Stimulated activated naive CD4-positive, alpha-beta T cell (primary cell): ENCODE data around the gene B3GNT3.

ENCODE experiments used
- DNase-seq, 6 experiments: peaks; one replicate each; lab custom pipeline; 2025; lab: John Stamatoyannopoulos, UW

Gene B3GNT3

GRCh38 chr19:17832443-17833208 lies 37.7 kb downstream of the B3GNT3 start:
- DNase-seq, result no peak

GRCh38 chr19:17834350-17835181 lies 39.6 kb downstream of the B3GNT3 start:
- no peak for DNase-seq

- DNase-seq, result no peak
Measured at GRCh38 chr19:17835182-17836006, 40.5 kb downstream of the B3GNT3 start.

- DNase-seq, result no peak
Measured at GRCh38 chr19:17836530-17836929, 41.6 kb downstream of the B3GNT3 start.

- no peak for DNase-seq
Measured at GRCh38 chr19:17837972-17838371, 43.0 kb downstream of the B3GNT3 start.

DNA sequence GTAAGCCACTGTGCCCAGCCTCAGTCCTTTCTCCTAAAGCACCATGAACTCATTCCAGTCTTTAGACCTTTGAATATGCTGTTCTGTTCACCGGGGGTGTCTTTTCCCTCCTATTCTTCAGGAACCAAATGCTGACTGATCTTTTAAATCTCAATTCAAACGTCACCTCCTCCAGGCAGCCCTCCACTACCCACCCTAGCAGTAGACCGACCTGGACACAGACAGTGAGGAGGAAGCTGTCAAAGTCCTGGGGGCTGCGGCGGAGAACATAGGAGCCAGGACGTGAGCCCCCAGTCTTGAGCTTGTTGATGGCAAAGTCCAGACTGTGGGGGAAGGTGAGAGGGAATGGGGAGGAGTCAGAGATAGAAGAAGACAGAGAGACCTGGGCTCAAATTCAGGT lies 45.1 kb downstream of the B3GNT3 start:
- no peak for DNase-seq

DNA sequence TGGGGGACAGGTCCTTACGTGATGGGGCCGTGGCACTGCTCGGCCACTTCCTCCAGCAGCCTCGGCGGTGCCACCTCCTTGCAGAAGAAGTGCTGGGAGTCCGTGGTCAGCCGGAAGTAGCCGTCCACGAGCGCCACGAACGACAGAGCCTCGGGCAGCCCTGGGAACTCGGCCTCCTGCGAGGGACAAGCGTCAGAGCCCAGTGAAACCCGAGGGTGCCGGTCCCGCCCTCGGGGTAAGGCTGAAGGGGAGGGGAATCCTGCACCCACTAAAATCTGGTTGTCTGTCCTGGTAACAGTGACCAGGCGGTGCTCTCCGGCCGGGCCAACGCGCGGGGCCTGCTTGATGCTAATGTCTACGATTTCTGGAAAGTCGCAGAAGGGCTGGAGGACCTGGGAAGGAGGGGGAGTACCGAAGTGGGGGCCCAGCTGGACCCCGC lies 46.5 kb downstream of the B3GNT3 start:
- DNase-seq, result no peak

DNA sequence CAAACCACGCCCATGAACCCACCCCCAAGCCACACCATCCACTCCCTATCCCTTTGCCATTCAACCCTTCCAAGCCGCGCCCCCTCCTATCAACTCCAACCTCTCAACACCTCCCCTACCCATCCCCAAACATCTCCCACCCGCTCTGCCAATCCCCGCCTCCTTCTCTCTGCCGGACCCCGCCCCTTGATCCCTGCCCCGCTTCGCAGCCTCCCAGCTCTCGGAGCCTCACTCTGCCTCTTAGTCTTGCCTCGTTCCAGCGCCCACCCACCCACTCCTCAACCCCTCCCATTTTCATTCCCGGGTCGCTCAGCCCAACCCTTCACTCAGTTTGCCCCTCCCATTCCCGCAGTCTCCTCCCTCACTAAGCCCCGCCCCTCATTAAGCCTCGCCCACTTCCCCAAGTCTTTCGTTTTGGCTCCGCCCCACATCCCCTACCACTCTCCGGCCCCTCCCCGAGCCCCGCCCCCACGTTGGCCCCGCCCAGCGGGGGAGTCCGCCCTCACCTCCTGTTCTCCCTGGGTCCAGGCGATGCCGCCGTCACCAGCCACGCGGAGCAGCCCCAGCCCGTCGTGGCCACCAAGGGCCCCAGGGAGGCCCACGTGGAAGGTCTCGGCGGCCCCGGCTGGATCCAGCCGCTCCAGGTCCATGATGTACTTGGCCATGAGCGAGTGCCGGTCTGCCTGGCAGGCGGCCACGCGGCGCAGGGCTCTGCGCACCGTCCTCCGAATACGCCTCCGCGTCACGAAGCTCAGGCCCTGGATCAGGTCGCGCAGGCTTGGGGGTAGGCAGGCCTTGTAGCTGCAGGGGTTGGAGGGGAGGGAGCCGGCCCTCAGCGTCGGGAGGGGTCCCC lies 47.1 kb downstream of the B3GNT3 start:
- DNase-seq, result peak; percentile 18 to 61 (median 48)

DNA sequence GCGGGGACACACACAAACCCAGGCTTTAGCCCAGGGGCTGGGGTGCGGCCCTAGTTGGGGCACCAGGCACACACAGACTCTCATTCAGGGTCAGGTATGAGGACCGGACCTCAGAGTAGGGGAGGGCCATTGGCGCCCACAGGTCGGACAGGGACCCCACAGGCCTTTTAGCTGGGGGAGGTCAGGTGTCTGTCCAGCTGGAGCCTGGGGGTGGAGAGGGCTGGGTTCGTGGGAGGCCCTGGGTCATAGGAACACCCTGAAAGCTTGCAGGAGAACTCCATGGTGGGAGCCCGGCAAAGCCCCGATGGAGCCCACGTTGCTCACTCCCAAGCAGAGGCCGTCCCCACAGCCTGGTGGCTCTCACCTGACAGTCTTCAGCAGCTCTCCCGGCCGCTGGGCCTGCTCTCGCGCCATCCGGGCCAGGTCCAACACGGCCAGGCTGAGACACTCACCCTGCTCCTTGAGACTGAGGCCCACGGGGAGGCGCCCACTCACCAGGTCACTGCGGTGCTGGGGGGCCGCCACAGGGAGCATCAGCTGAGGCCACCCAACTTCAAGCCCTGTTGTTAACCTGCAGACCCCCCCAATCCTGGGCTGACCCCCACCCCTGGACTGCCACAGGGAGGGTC lies 47.8 kb downstream of the B3GNT3 start:
- no peak for DNase-seq

- no peak for DNase-seq
Measured at GRCh38 chr19:17843292-17843827, 48.4 kb downstream of the B3GNT3 start.

- DNase-seq, result no peak
Measured at GRCh38 chr19:17843908-17844490, 49.1 kb downstream of the B3GNT3 start.

- DNase-seq, result peak in 5 of 6 experiments; percentile 21 to 55 (median 27)
Measured at GRCh38 chr19:17846146-17846545, 51.2 kb downstream of the B3GNT3 start.

DNA sequence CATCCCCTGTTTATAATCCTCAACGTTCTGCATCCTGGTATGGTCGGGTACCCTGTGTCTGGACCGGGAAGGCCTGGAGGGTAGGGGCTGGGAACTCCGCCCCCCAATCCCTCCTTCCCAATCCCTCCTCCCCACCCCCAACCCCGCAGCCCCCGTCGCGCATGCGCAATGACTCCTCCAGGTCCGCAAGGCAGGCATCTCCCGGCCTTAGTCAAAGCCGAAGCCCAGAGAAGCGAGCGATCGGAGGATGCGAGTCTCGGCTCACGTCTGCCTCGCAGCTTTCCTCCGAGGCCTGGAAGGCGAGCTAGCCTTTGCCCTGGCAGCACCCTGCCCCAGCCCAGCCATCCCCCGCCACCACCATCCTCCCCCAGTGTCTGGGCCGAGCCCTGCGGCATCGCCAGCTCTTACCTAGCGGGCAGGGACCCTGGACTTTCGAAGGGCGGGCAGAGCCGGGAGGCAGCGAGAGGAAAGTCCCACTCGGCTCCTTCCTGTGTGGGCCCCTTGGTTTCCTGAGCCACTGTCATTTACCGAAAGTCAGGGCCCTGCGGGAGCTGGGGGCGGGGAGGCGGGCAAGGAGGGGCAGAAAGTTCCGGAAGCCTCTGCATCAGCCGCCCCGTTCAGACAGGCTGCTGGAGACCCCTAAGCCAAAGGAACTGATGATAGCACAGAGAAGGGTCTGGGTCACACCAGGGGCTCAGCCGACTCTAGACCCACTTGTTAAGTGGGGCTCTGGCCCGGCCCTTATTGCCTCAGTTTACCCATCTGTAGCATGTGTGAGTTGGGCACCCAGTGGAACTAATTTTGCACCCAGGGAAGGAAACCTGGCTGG lies 52.8 kb downstream of the B3GNT3 start, which contains the start of gene JAK3:
Gene JAK3, minus strand, starts transcription at position 445 of the 829 bp plus-strand sequence. CDS start 3,565 bp downstream, outside the sequence.
- DNase-seq, result peak; percentile 73 to 90 (median 82)

- no peak for DNase-seq
Measured at GRCh38 chr19:17848595-17849292, 53.8 kb downstream of the B3GNT3 start.

- DNase-seq, result no peak
Measured at GRCh38 chr19:17854061-17854460, 59.1 kb downstream of the B3GNT3 start.

GRCh38 chr19:17855280-17856152 lies 60.6 kb downstream of the B3GNT3 start:
- DNase-seq, result peak; percentile 57 to 88 (median 83)
